Amniotic stem cell (primary cell): ENCODE data around the gene GLDN.

Experiments used
- DNase-seq: peaks from one replicate; lab custom pipeline; 2025; lab: John Stamatoyannopoulos, UW

The GLDN gene

DNA sequence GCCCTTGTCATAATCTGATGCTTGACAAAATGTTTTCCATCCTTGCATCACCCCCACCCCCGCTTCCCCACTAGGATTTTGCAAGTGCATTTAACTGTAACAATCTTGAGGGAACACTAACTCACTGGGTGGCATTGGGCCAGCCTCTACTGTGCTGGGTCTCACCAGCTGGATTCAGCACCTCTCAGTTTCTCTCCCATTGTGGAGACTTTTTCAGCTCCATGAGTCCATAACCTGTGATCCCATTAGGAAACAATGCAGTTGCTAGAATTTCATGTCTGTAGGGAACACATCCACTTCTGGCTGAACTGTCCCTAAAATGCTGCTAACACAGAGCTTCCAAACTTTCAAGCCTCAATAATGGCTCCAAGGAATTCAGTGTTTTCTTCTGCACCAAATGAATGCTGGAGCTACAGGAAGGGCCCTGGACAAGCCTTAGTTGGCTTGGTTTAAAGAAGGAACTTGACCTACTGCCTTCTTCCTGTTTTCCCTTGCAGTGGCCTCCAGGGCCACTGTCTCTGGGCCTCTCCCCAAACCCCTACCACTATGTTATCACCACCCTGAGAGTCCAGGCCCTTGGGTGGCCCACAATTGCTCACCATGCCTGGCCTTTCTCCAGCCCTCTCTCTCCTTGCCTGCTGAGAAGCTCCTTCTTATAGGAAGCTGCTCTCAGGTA, 18.7 kb upstream of the GLDN start:
- DNase-seq = no peak

DNA sequence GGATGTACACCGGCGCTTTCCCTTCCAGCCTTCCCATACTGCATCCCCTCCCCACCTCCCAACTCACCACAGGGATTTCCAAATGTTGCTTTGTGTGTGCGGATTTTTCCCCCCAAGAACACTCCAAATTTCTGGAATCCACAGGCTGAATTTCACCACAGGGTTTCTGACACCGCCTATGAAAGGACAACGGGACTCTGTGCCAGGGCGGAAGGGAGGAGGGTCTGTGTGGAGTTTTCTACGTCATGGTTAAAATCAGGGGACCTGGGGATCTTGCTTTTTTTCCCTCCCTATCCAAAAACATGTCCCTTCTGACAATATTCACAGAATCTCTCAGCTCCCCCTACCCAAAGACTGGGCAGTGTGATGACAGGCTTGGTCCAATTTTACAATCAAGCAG, 17.7 kb upstream of the GLDN start:
- DNase-seq = no peak

DNA sequence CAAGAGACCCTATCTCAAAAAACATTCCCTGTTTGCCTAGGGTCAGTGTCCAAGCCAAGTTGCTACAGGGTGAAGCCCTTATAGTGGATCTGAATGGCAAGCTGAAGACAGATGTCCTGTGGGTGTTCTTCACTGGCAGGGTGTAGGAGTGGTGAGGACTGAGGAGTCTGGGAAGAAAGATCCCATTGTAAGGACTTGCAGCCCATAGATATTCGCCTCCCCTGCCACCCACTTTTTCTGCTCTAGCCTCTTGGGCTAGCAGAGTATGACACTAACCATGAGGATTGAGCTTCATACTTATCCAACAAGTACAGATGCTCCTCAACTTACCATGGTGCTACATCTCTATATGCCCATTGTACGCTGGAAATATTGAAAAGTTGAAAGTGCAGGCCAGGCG, 16.3 kb upstream of the GLDN start:
- DNase-seq = no peak

DNA sequence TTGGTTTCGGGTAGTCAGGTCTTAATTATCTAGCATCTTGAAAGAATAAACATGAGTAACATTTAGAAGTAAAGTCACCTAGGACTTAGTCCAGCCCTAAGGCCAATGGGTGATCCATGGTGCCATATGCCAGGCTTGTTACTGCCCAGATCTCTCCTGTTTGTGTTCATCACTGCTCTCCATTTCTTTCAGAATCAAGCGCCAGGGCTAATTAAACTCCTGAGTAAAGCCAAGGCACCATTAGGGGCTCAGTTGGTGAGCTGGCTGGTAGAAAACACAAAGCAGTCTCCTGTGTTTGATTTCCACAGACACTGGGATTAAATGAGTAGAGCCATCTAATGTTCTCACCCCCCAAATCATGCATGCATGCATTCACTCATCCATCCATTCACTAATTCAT, 14.4 kb upstream of the GLDN start:
- DNase-seq = no peak

- DNase-seq = no peak
Observed at GRCh38 chr15:51328926-51329325, 12.5 kb upstream of the GLDN start.

DNA sequence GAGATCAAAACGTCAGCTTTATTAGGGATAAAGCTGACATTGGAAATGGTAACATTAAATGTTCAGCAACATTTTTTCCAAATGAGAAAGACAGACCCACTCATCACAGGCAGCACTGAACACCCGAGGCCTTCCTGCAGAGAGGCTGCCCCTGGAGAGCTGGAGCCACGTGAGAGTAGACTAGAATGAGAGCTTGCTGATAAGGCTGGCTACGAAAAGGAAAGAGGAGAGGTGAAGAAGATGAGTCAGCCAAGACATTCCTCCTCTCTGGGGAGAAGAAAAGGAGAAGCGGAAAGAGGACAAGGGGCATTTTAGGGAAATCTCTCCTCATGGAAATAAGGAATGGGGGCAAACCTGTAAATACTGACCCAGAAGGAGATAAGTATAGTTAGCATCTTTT, 10.3 kb upstream of the GLDN start:
- no peak for DNase-seq

DNA sequence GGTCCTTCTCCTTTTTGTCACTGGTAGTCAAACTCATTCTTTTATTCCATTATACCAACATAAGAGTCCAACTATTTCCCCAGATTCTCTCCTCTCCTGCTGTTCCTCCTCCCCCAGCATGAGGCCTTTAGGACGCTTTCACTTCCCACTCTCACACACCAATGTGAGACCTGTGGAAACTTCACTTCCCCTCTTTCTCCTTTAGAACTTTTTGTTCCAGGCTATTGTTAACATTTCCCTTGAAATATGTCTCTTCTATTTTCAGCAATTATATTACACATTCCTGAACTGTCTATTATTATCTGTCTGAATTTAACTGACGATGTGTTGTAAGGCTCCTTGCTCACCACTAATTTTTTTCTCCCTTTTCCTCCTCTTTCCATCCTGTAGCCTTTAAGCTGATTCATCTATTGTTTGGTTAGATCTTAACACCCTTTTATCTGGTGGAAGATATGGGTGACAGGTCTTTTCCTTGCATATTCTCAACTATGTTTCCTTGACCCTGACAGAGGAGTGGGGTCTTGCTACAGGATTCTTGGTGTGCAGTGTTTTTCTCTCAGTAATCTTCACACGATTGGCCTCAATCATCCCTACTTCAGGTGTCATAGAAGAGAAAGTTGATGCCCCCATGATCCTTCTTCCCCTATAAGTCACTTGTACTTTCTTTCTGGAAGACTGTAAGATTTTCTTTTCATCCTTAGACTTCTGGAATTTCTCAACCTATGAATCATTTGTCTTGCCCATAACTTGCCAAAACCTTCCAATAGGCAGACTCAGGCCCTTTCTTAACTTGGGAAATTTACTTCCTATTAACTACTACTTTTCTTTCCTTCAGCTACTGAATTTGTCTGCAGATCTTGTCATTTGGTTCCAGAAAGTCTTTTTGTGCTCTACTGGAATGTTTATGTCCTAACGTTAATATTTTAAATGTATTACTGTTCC, 9.0 kb upstream of the GLDN start:
- no peak for DNase-seq

GRCh38 chr15:51333571-51333970, 7.9 kb upstream of the GLDN start:
- no peak for DNase-seq

DNA sequence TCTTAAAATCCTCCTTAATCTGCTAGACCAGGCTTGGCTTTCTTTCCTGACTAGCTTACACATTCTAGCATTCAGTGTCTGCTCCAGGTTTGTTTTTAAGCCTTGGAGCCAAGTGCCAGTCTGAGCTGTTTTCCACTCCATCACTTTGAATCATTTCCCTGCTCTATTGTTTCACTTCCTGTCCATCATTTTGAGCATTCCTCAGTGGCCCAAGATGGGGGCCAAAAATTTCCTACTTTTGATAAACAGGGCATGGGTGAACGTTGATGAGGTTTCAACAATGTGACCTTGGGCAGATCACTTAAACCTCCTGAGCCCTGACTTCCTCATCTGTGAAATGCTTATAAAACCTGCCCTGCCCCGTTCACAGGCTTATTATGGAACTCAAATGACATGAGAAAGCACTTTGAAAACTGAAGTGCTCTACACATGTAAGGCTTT, 7.4 kb upstream of the GLDN start:
- DNase-seq = no peak

DNA sequence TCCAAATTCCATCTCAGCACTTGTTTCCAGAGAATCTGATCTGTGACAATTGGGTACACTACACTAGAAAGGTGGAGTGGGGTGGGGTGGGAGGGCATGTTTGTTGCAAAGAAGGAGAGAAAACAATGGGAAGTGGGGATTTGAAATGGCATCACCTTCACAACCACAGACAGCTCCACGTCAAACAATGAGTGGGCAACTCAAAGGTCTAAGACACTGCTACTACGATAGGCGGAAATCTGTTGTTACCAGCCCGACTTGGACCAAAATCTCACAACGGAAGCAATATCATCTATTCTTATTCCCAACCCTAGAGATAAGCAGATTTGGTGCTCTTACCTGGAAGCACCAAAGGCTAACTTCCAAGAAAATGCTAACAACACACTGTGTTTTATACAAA, 6.4 kb upstream of the GLDN start:
- DNase-seq = no peak

- no peak for DNase-seq
Observed at GRCh38 chr15:51335538-51336410, 5.7 kb upstream of the GLDN start.

GRCh38 chr15:51338496-51338895, 3.0 kb upstream of the GLDN start, which contains the start of gene CYP19A1:
Gene CYP19A1, minus strand, starts transcription at chr15:51338596. Its CDS starts 95,684 bp downstream, at chr15:51242912.
- DNase-seq = no peak

DNA sequence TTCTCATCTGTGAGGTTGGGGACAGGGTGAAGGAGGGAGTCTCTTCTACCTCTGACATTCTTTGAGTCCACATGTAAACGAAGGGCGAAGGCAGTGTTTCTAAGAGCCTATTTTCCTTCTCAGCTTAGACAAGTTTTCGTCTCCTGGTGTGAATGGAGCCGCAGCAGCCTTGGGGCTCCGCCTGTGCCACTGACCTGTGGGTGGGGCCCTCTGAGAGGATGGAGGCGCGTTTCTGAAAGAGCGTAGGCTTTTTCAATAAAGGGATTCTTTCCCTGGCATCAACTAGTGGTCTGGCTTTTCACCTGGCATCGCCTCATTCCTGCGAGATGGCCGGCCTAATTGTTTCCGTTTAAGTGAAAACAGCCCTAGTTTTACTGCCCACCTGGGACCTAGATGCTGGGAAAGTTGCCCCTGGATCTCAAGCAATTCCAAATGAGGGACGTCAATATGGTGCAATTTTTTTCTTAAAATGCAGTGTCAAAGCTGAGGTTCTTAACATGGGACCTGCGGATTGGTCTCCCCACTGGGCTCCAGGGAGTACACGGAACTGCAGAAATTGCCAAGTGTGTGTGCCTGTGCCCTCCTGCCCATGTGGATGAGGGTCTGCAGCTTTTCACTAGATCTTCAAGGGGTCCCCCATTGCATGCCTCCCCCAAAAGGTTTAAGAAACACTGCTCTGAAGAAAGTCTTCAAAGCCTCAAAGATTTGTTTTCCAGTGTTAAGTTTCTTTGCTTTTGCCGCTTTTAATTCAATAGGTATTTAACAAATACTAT, 958 bp downstream of the GLDN start:
- no peak for DNase-seq

DNA sequence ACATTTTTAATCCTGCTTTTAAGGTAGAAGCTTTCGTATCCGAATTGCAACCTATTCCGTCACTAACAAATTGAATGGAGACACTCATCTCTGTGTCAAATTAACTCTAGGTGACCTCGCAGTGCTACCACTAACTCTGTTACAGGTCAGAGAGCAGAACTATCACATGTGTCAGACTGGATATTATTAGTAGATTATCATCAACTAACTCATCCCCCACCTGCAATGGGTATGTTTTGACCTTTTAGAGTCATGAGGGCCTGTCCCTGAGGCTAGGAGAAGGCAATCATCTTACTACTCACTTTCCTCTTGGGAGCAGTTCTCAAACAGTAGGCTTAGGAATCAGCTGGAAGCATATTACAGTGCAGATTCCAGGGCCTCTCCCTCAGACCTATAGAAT, 2.0 kb downstream of the GLDN start:
- DNase-seq = no peak

DNA sequence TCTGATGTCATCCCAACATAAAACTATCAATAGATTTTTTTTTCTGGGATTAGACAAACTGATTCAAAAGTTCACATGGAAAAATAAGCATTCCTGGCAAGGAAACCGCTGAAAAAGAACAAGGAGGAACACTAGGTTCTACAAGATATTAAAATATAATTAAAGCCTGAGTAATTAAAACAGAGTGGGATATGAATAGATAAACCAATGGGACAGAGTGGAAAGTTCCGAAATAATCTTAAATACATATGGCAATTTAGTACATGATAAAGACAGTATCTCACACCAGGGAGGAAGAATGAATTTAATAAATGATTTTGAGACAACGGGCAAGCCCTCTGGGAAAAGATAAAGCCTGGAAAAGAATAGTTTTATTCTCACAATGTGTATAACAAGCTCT, 4.7 kb downstream of the GLDN start:
- no peak for DNase-seq

DNA sequence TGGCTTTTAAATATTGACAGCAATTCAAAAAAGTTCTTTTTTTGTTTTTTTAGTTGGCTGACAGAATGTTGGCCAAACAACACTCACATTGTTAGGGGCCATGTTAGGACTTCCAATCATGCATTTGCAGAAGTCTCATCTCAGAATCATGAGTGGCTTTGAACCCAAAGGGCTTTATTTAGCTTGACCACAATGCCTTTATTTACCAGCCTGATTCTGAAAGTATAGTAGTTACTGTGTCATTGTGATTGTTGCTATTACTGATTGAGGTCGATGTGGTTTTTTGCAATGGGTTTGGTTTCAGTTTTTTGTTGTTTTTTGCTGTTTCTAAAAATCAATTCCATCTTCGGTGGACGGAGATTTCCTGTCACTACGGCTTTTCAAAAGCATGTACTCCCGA, 7.2 kb downstream of the GLDN start:
- DNase-seq = no peak

GRCh38 chr15:51349156-51349844, 7.8 kb downstream of the GLDN start:
- DNase-seq = no peak

GRCh38 chr15:51350723-51351122, 9.3 kb downstream of the GLDN start:
- DNase-seq = no peak

DNA sequence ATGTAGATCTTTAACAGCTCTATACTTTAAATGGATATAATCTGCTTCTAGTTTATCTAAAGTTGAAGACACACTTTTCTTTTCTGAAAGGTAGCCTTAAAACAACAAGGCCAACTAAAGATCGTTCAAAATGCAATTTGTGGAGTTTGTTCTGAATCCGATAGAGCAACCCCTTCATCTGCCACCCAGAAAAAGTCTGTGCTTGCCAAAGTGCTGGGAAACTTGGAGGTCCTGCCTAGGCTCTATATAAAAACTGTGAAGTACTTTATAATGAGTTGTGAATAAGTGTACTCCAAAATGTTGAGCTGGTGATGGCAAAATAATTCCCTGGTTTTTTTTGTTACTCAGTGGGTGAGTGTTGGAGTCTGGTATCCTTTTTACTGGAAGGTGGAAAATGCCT, 12.5 kb downstream of the GLDN start:
- no peak for DNase-seq

- no peak for DNase-seq
Observed at GRCh38 chr15:51355096-51355495, 13.6 kb downstream of the GLDN start.

DNA sequence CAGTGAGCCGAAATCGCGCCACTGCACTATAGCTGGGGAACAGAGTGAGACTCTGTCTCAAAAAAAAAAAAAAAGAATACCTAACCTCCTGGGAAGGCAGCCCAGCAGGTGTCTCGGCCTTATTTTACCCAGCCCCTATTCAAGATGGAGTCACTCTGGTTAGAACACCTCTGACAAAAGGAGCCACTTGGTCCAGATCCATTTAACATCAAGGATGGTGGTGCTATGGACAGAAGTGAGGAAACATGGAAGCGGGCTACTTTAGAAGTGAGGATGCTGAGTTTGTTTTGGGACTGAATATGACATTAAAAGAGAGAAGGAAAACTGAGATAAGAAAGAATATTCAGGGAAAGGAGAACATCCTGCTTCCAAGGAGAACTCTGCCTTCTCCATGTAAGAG, 14.7 kb downstream of the GLDN start:
- DNase-seq = no peak
